Measurements from ENCODE around the gene FLNB.

Gene FLNB

GRCh38 chr3:58204720-58205119 lies 196.5 kb downstream of the FLNB start:
- no peak for DNase-seq (ENCODE audit: low read depth, low spot score)

- no peak for DNase-seq (ENCODE audit: low read depth, low spot score)
Observed at GRCh38 chr3:58205981-58206380, 197.8 kb downstream of the FLNB start.

- no peak for DNase-seq (ENCODE audit: low read depth, low spot score)
Observed at GRCh38 chr3:58206406-58207011, 198.3 kb downstream of the FLNB start.

DNA sequence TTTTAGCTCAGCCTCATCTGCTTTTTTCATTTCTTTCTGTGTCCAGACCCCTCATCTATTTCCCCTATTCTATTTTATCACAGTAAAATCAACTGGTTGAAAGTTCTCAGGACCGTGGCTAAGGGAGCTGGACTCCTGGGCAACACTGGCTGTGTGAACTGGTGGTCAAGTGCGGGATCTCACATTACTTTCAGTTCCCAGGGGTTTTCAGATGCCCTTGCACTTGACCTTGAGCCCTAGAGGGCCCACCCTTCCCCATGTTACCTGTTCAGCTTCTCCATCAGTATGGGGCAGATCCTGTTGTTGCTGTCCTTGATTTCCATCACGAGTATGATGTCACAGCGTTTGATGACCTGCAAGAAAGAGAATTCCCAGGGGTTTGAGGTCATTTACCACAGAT lies 199.7 kb downstream of the FLNB start:
- no peak for DNase-seq (ENCODE audit: low read depth, low spot score)

DNA sequence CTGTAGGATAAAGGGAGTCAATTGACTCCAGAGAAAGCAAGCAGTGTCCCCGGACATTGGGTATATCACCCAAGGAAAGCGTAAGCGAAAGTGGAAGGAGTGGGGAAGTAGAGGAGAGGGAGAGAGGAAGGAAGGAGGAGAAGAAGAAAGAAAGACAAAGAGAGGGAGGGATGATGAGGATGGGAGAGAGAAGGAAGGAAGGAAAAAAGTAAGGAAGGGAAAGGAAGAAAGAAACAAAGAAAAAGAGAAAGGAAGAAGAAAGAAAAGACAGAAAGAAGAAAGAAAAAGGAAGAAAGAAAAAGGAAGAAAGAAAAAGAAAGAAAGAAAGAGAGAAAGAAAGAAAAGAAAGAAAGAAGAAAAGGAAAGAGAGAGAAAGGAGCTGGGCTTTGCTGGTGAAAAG lies 201.7 kb downstream of the FLNB start:
- DNase-seq (ENCODE audit: low read depth, low spot score): no peak

DNA sequence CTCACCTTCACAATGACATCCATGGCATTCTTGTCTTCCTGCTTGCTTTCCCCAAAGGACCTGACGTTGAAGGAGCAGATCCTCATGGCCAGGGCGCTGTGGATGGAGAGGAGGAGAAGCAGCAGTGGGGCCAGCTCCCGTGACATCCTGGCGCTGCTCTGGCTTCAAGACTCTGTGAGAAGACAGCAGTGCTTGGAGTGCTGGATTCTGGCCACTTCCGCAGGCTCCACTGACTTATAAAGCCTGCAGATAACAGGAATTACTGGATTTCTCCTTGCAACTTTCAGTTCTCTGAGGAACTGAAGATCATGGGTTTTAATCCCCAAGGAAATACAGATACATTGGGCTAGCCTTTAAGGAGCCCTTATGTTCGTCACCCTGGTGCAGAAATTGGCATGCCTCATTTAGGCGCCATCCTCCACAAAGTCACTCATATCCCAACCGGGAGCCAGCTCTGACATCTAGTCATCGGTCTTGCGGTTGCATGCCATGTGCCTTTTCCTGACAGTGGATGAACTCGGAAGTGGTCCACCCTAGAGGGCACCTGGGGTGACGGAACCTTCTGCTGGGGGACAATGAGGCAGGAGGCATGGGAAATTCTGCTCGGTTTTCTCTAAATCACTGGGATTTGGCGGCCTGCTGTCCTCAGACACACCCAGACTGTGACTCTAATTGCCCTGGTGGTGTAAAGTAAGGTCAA lies 202.7 kb downstream of the FLNB start, which contains the start of gene DNASE1L3:
Gene DNASE1L3 (minus strand): TSS at position 212 of the 700 bp plus-strand sequence. CDS start 66 bp downstream, at position 146.
- DNase-seq (ENCODE audit: low read depth, low spot score): no peak

GRCh38 chr3:58214484-58215316 lies 206.5 kb downstream of the FLNB start:
- no peak for DNase-seq (ENCODE audit: low read depth, low spot score)

GRCh38 chr3:58215317-58216025 lies 207.2 kb downstream of the FLNB start:
- DNase-seq (ENCODE audit: low read depth, low spot score): no peak

DNA sequence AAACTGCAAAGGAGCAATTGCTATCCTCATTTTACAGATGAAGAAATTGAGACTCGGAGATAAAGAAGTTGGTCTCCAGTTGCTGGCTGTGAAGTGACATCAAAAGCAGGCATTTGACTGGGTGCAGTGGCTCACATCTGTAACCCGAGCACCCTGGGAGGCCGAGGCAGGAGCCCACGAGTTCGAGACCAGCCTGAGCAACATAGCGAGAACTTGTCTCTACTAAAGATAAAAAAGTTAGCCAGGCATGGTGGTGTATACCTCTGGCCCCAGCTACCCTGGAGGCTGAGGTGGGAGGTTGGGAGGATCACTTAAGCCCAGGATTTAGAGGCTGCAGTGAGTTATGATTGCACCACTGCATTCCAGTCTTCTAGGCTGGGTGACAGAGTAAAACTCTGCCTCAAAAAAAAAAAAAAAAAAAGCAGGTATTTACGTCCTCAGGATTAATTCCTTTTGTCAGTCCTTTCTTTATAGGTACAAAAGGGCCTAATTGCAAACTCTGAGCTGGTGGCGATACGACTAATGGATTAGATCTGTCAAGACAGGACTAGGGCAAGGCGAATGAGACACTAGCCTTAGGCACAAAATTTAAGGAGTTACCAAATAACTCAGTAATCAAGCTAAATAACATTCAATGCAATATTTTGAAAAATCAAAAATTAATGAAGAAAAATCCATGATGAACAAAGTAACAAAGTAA lies 208.4 kb downstream of the FLNB start:
- DNase-seq (ENCODE audit: low read depth, low spot score): no peak

GRCh38 chr3:58217209-58217811 lies 209.1 kb downstream of the FLNB start:
- peak; percentile 60 for DNase-seq (ENCODE audit: low read depth, low spot score)

GRCh38 chr3:58218904-58219303 lies 210.7 kb downstream of the FLNB start:
- no peak for DNase-seq (ENCODE audit: low read depth, low spot score)

Measured in iPS DF 19.7 (cell line).